H1 (cell line): ENCODE measurements around the gene TMEM238.

Source experiments
- ATF2 ChIP-seq: IDR thresholded peaks from 2 replicates; pipeline ENCODE4 v1.6.1; 2012; ENCODE audit warnings: low read length, inconsistent platforms
- CHD2 ChIP-seq: IDR thresholded peaks from 2 replicates; pipeline ENCODE4 v1.6.1; 2012; ENCODE audit warnings: low read length, improper control_type of control experiment
- MAFK ChIP-seq: IDR thresholded peaks from 2 replicates; pipeline ENCODE4 v1.6.1; 2012; ENCODE audit warnings: low read depth, mild to moderate bottlenecking, improper control_type of control experiment, low read length
- POLR2A ChIP-seq, 2 experiments: IDR thresholded peaks; 1 replicate in 1 of 2; 2 replicates in 1 of 2; pipeline ENCODE4 v1.6.1; 2011; ENCODE audit warnings: low read depth in 2 of 2, low read length in 2 of 2, mild to moderate bottlenecking in 2 of 2; ENCODE audit errors: control extremely low read depth in 1 of 2
- TAF1 ChIP-seq: IDR thresholded peaks from 2 replicates; pipeline ENCODE4 v1.6.1; 2011; ENCODE audit warnings: mild to moderate bottlenecking, low read depth, low read length
- TF ChIP-seq, protein P1 (sequence below), 3 experiments: IDR thresholded peaks; 1 replicate in 2 of 3; 2 replicates in 1 of 3; pipeline versions ENCODE4 v1.5.1 to v1.6.1; 2011; ENCODE audit warnings: low read length in 3 of 3, mild to moderate bottlenecking in 3 of 3, inconsistent platforms in 2 of 3, low read depth in 1 of 3, moderate library complexity in 1 of 3; ENCODE audit not compliant: insufficient read depth in 1 of 3; ENCODE audit errors: control extremely low read depth in 1 of 3

DNA sequence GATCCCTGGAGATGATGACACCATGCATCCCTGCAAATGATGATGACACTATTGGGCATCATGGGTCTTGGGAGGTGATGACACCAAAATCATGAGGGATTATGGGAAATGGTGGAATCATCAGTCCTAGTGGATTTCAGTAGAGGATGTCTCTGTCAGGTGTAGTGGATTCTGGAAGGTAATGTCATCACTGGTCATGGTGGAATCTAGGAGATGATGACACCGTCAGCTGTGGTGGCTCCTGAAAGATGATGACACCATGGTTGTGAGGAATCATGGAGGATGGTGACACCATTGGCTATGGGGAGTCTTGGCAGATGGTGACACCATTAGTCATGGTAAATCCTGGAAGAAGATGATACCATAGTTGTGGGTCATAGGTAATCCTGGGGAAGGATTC lies 47.1 kb upstream of the TMEM238 start:
- TF ChIP-seq, protein P1, sequence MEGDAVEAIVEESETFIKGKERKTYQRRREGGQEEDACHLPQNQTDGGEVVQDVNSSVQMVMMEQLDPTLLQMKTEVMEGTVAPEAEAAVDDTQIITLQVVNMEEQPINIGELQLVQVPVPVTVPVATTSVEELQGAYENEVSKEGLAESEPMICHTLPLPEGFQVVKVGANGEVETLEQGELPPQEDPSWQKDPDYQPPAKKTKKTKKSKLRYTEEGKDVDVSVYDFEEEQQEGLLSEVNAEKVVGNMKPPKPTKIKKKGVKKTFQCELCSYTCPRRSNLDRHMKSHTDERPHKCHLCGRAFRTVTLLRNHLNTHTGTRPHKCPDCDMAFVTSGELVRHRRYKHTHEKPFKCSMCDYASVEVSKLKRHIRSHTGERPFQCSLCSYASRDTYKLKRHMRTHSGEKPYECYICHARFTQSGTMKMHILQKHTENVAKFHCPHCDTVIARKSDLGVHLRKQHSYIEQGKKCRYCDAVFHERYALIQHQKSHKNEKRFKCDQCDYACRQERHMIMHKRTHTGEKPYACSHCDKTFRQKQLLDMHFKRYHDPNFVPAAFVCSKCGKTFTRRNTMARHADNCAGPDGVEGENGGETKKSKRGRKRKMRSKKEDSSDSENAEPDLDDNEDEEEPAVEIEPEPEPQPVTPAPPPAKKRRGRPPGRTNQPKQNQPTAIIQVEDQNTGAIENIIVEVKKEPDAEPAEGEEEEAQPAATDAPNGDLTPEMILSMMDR (IDR thresholded peaks at IDR 0.05; ENCODE audit: control extremely low read depth in 1 of 3, insufficient read depth in 1 of 3, low read depth in 1 of 3, low read length in 3 of 3), result no peak
- TF ChIP-seq POLR2A (IDR thresholded peaks at IDR 0.05; ENCODE audit: control extremely low read depth in 1 of 2, low read depth in 2 of 2, low read length in 2 of 2) (no peak), TAF1 (no peak), MAFK (no peak), CHD2 (no peak), ATF2 (no peak)
